HCT116 (cell line): ENCODE results near the gene SLFN12L.
"Not testable (repeated sequence)": the region's sequence is repeated elsewhere in the genome, so short reads cannot be mapped to it uniquely, and the experiment has no call there.

Experiments
- CEBPB ChIP-seq: IDR thresholded peaks from 2 replicates; pipeline ENCODE4 v1.6.1; 2012; ENCODE audit warnings: low read depth
- CTCF ChIP-seq, 3 experiments: fragments of 200-600 bp in 1 of 3; sonication (generic) in 1 of 3; IDR thresholded peaks in 2 of 3; conservative IDR thresholded peaks in 1 of 3; 2 replicates each; pipeline ENCODE4 v1.5.1; 2012 to 2017; ENCODE audit warnings: low read depth in 2 of 3, low read length in 2 of 3, antibody characterized with exemption in 1 of 3, borderline replicate concordance in 1 of 3, control low read depth in 1 of 3, mild to moderate bottlenecking in 1 of 3, mixed read lengths in 1 of 3, mixed run types in 1 of 3, moderate library complexity in 1 of 3; ENCODE audit not compliant: insufficient read depth in 1 of 3
- EZH2 ChIP-seq: fragments of 200-600 bp; sonication (generic); IDR thresholded peaks from 2 replicates; pipeline ENCODE4 v1.6.1; 2017; ENCODE audit warnings: antibody characterized with exemption, mixed run types
- JUND ChIP-seq: IDR thresholded peaks from 2 replicates; pipeline ENCODE4 v1.6.1; 2012
- MAX ChIP-seq: IDR thresholded peaks from 2 replicates; pipeline ENCODE4 v1.6.1; 2012
- POLR2A ChIP-seq: IDR thresholded peaks from 2 replicates; pipeline ENCODE4 v1.7.0; 2011; ENCODE audit warnings: borderline replicate concordance; ENCODE audit not compliant: insufficient read depth, insufficient read length; ENCODE audit errors: extremely low read depth
- REST ChIP-seq: IDR thresholded peaks from 2 replicates; pipeline ENCODE4 v1.6.1; 2012; ENCODE audit warnings: low read depth
- YY1 ChIP-seq: IDR thresholded peaks from 2 replicates; pipeline ENCODE4 v1.6.1; 2011; ENCODE audit warnings: low read length, low read depth, moderate library complexity, mild to moderate bottlenecking; ENCODE audit not compliant: insufficient replicate concordance; ENCODE audit errors: extremely low read depth

- TF ChIP-seq POLR2A; MAX; CTCF (IDR thresholded peaks at IDR 0.05 in 2 of 3, conservative IDR thresholded peaks at IDR 0.05 in 1 of 3; ENCODE audit: borderline replicate concordance in 1 of 3, insufficient read depth in 1 of 3, low read depth in 2 of 3, low read length in 2 of 3); EZH2; CEBPB; YY1; REST; JUND: not testable (repeated sequence)
Measured at GRCh38 chr17:35521654-35522256, 15.7 kb downstream of the SLFN12L start.
